H9 (cell line): ENCODE measurements around the gene AHCY. TPM values are rescaled to one million over a fixed set of nuclear protein-coding genes. Genes with fewer than 3 reads are reported as not detected.
"Not testable (repeated sequence)": the region's sequence is repeated elsewhere in the genome, so short reads cannot be mapped to it uniquely, and the experiment has no call there.

Experiments used
- DNase-seq: peaks from one replicate; pipeline ENCODE4 v3.0.0-alpha.2; 2017
- H2AFZ ChIP-seq: one replicate; pipeline ENCODE4 v1.6.1; 2013; ENCODE audit warnings: mild to moderate bottlenecking, low read length, control low read depth, moderate library complexity
- H2AK5ac ChIP-seq: 2 replicates; pipeline ENCODE4 v1.6.1; 2013; ENCODE audit warnings: low read length, control low read depth, mixed read lengths; ENCODE audit not compliant: insufficient read length
- H2BK120ac ChIP-seq: one replicate; pipeline ENCODE4 v1.6.1; 2013; ENCODE audit warnings: low read depth, mild to moderate bottlenecking, low read length, control low read depth, inconsistent platforms; ENCODE audit not compliant: poor library complexity, severe bottlenecking
- H2BK12ac ChIP-seq: 2 replicates; pipeline ENCODE4 v1.6.1; 2013; ENCODE audit warnings: low read length, control low read depth, mixed read lengths, low read depth; ENCODE audit not compliant: insufficient read length
- H2BK15ac ChIP-seq: 2 replicates; pipeline ENCODE4 v1.6.1; 2013; ENCODE audit warnings: low read depth, low read length, control low read depth
- H2BK20ac ChIP-seq: one replicate; pipeline ENCODE4 v1.6.1; 2013; ENCODE audit warnings: low read depth, mild to moderate bottlenecking, low read length, control low read depth, inconsistent platforms; ENCODE audit not compliant: poor library complexity, severe bottlenecking
- H2BK5ac ChIP-seq: 2 replicates; pipeline ENCODE4 v1.6.1; 2013; ENCODE audit warnings: low read length, control low read depth, mixed read lengths; ENCODE audit not compliant: insufficient read length
- H3K14ac ChIP-seq: 2 replicates; pipeline ENCODE4 v1.6.1; 2013; ENCODE audit warnings: low read length, control low read depth; ENCODE audit not compliant: insufficient read depth
- H3K18ac ChIP-seq: 2 replicates; pipeline ENCODE4 v1.6.1; 2013; ENCODE audit warnings: low read depth, mild to moderate bottlenecking, mixed read lengths, low read length, control low read depth; ENCODE audit not compliant: insufficient read length
- H3K23ac ChIP-seq: 2 replicates; pipeline ENCODE4 v1.6.1; 2013; ENCODE audit warnings: low read length, control low read depth, mixed read lengths, low read depth; ENCODE audit not compliant: insufficient read length
- H3K23me2 ChIP-seq: 2 replicates; pipeline ENCODE4 v1.6.1; 2013; ENCODE audit warnings: low read depth, mild to moderate bottlenecking, mixed read lengths, low read length, control low read depth; ENCODE audit not compliant: insufficient read length, poor library complexity, severe bottlenecking
- H3K27ac ChIP-seq: 2 replicates; pipeline ENCODE4 v1.5.1; 2013; ENCODE audit warnings: low read length, control low read depth, mixed read lengths, low read depth; ENCODE audit not compliant: insufficient read length
- H3K27me3 ChIP-seq: 2 replicates; pipeline ENCODE4 v1.6.1; 2013; ENCODE audit warnings: low read length, control low read depth, inconsistent platforms; ENCODE audit not compliant: insufficient read depth
- H3K4ac ChIP-seq: 2 replicates; pipeline ENCODE4 v1.6.1; 2013; ENCODE audit warnings: low read depth, mild to moderate bottlenecking, control low read depth, inconsistent platforms, low read length, moderate library complexity
- H3K4me1 ChIP-seq: 2 replicates; pipeline ENCODE4 v1.6.1; 2013; ENCODE audit warnings: low read length, control low read depth, inconsistent platforms; ENCODE audit not compliant: insufficient read depth
- H3K4me2 ChIP-seq: 2 replicates; pipeline ENCODE4 v1.6.1; 2013; ENCODE audit warnings: low read length, control low read depth, mixed read lengths; ENCODE audit not compliant: insufficient read length, insufficient read depth
- H3K56ac ChIP-seq: 2 replicates; pipeline ENCODE4 v1.6.1; 2013; ENCODE audit warnings: low read depth, mild to moderate bottlenecking, mixed read lengths, low read length, control low read depth; ENCODE audit not compliant: insufficient read length
- H3K79me1 ChIP-seq: 2 replicates; pipeline ENCODE4 v1.6.1; 2013; ENCODE audit warnings: low read depth, mild to moderate bottlenecking, moderate library complexity, low read length, control low read depth, inconsistent platforms; ENCODE audit not compliant: insufficient read depth, poor library complexity, severe bottlenecking
- H3K79me2 ChIP-seq: 2 replicates; pipeline ENCODE4 v1.6.1; 2013; ENCODE audit warnings: low read length, control low read depth, inconsistent platforms; ENCODE audit not compliant: insufficient read depth
- H3K9ac ChIP-seq: 2 replicates; pipeline ENCODE4 v1.6.1; 2013; ENCODE audit warnings: low read length, control low read depth, mixed read lengths; ENCODE audit not compliant: insufficient read length; ENCODE audit errors: extremely low read depth
- H3K9me3 ChIP-seq: one replicate; pipeline ENCODE4 v1.6.1; 2013; ENCODE audit warnings: low read depth, low read length, inconsistent platforms; ENCODE audit not compliant: control insufficient read depth
- H3T11ph ChIP-seq: one replicate; pipeline ENCODE4 v1.6.1; 2013; ENCODE audit warnings: mild to moderate bottlenecking, low read length, control low read depth, inconsistent platforms
- H4K20me1 ChIP-seq: one replicate; pipeline ENCODE4 v1.6.1; 2013; ENCODE audit not compliant: control insufficient read depth, insufficient read length, insufficient read depth
- H4K5ac ChIP-seq: 2 replicates; pipeline ENCODE4 v1.6.1; 2013; ENCODE audit warnings: low read depth, mild to moderate bottlenecking, mixed read lengths, low read length, control low read depth; ENCODE audit not compliant: insufficient read length
- H4K8ac ChIP-seq: replicated peaks from 2 replicates; pipeline ENCODE4 v1.6.1; 2013; ENCODE audit warnings: low read length, control low read depth, mixed read lengths, low read depth; ENCODE audit not compliant: insufficient read length
- H4K91ac ChIP-seq: 2 replicates; pipeline ENCODE4 v1.6.1; 2013; ENCODE audit warnings: low read depth, mild to moderate bottlenecking, moderate library complexity, mixed read lengths, low read length, control low read depth; ENCODE audit not compliant: insufficient read length
- H3K27ac Mint-ChIP-seq, 3 experiments: 2 replicates in 2 of 3; 3 replicates in 1 of 3; pipeline ENCODE4 v1.8.0; 2020 to 2021; ENCODE audit warnings: mixed read lengths in 3 of 3, mild to moderate bottlenecking in 1 of 3, moderate library complexity in 1 of 3
- H3K27me3 Mint-ChIP-seq: 2 replicates; pipeline ENCODE4 v1.8.0; 2021; ENCODE audit warnings: low read depth, mild to moderate bottlenecking, moderate library complexity, mixed read lengths
- H3K36me3 Mint-ChIP-seq, 3 experiments: 2 replicates in 2 of 3; 3 replicates in 1 of 3; pipeline ENCODE4 v1.8.0; 2020 to 2021; ENCODE audit warnings: low read depth in 3 of 3, mixed read lengths in 3 of 3; ENCODE audit not compliant: insufficient read depth in 1 of 3
- H3K4me1 Mint-ChIP-seq, 2 experiments: 2 replicates each; pipeline ENCODE4 v1.8.0; 2020; ENCODE audit warnings: mixed read lengths in 2 of 2
- H3K4me3 Mint-ChIP-seq, 2 experiments: 2 replicates in 1 of 2; 3 replicates in 1 of 2; pipeline ENCODE4 v1.8.0; 2020 to 2021; ENCODE audit warnings: mild to moderate bottlenecking in 2 of 2, mixed read lengths in 2 of 2, moderate library complexity in 1 of 2
- H3K9me3 Mint-ChIP-seq, 2 experiments: 2 replicates in 1 of 2; 3 replicates in 1 of 2; pipeline ENCODE4 v1.8.0; 2020; ENCODE audit warnings: mild to moderate bottlenecking in 2 of 2, mixed read lengths in 2 of 2, moderate library complexity in 1 of 2
- CTCF ChIP-seq: fragments of 200-600 bp; sonication (generic); conservative IDR thresholded peaks from 3 replicates; pipeline ENCODE4 v1.8.0; 2021; ENCODE audit warnings: antibody characterized with exemption, mild to moderate bottlenecking
- WGBS: extraction: QIAGEN DNeasy Blood & Tissue Kit; methylation state at CpG from one replicate; pipeline ENCODE4 v1.1.7; 2013; ENCODE audit warnings: missing lambda C conversion rate, low lambda C conversion rate, mixed read lengths; ENCODE audit not compliant: insufficient read length; ENCODE audit errors: extremely low coverage; 5-methylcytosine and 5-hydroxymethylcytosine counted together
- total RNA-seq: library from RNA; stranded (reverse); gene quantifications from 2 replicates; pipeline ENCODE4 v1.2.1, GENCODE V29; 2021

The AHCY gene
- total RNA-seq, 1 experiment from 2014 or later = 461 TPM

GRCh38 chr20:34343458-34344211 is 40.5 kb upstream of the AHCY start:
- H4K8ac ChIP-seq = no peak overlapping the region
- H2BK15ac ChIP-seq = no peak overlapping the region
- H3K9me3 ChIP-seq = no peaks in the 10 kb centered on the region
- H4K20me1 ChIP-seq = no peaks in the 10 kb centered on the region
- H3K18ac ChIP-seq = no peak overlapping the region
- H3K27me3 ChIP-seq = no peaks in the 10 kb centered on the region
- no peak for TF ChIP-seq CTCF
- H2AK5ac ChIP-seq = no peak overlapping the region
- no peaks in the 10 kb centered on the region for H3K79me1 ChIP-seq
- H2BK12ac ChIP-seq = no peak overlapping the region
- H3K23me2 ChIP-seq = no peaks in the 10 kb centered on the region
- no peak overlapping the region for H2BK120ac ChIP-seq
- H3T11ph ChIP-seq = no peak overlapping the region
- no peaks in the 10 kb centered on the region for H3K36me3 Mint-ChIP-seq
- H3K56ac ChIP-seq = no peak overlapping the region
- peaks cover 21 to 25% of the 10 kb centered on the region in 2 experiments for H3K4me1 Mint-ChIP-seq
- no peak overlapping the region for H3K4me2 ChIP-seq
- H3K23ac ChIP-seq = no peak overlapping the region
- no peak overlapping the region for H4K5ac ChIP-seq
- WGBS = no CpG with 5 or more reads among the region's 10 CpGs
- no peak overlapping the region for H3K9ac ChIP-seq
- no peaks in the 10 kb centered on the region for H3K9me3 Mint-ChIP-seq
- no peak overlapping the region for H2BK5ac ChIP-seq
- H3K4ac ChIP-seq = no peak overlapping the region
- no peak overlapping the region for H3K27ac ChIP-seq
- DNase-seq = no peak
- H3K4me3 Mint-ChIP-seq = no peak overlapping the region
- H2BK20ac ChIP-seq = no peak overlapping the region
- no peaks in the 10 kb centered on the region for H3K4me1 ChIP-seq
- no peaks in the 10 kb centered on the region for H3K79me2 ChIP-seq
- H3K27me3 Mint-ChIP-seq = no peaks in the 10 kb centered on the region; the same call in 1 of the 2 replicates
- no peak overlapping the region for H3K14ac ChIP-seq
- H2AFZ ChIP-seq = no peak overlapping the region
- no peak overlapping the region; a peak in 2 of 7 replicates for H3K27ac Mint-ChIP-seq
- H4K91ac ChIP-seq = no peak overlapping the region

GRCh38 chr20:34341199-34341598 is 38.0 kb upstream of the AHCY start:
- WGBS = no CpG with 5 or more reads among the region's 9 CpGs
- H4K20me1 ChIP-seq, H3K79me2 ChIP-seq, H3K4me3 Mint-ChIP-seq, H3K27me3 ChIP-seq, H3K9ac ChIP-seq, H4K5ac ChIP-seq, DNase-seq, H2AFZ ChIP-seq, H2AK5ac ChIP-seq, H4K8ac ChIP-seq, H2BK20ac ChIP-seq, H3K23me2 ChIP-seq, H3T11ph ChIP-seq, H3K79me1 ChIP-seq, H3K9me3 ChIP-seq, H3K56ac ChIP-seq, H3K9me3 Mint-ChIP-seq, H3K4me1 ChIP-seq, H3K14ac ChIP-seq, H3K23ac ChIP-seq, H2BK5ac ChIP-seq, H3K27ac ChIP-seq, H2BK15ac ChIP-seq, H4K91ac ChIP-seq, H3K27me3 Mint-ChIP-seq, H3K18ac ChIP-seq, H3K4ac ChIP-seq, H3K4me2 ChIP-seq, H3K36me3 Mint-ChIP-seq, H2BK12ac ChIP-seq: not testable (repeated sequence)
- Mint-ChIP-seq H3K27ac (peak overlapping the region in 1 of 3 experiments; percentile 1; a peak in 1 of 7 replicates), H3K4me1 (peaks cover 21 to 29% of the 10 kb centered on the region in 2 experiments)
- peak overlapping the region; percentile 2 for H2BK120ac ChIP-seq
